ENCODE data around the gene MOCS2.

The MOCS2 gene

DNA sequence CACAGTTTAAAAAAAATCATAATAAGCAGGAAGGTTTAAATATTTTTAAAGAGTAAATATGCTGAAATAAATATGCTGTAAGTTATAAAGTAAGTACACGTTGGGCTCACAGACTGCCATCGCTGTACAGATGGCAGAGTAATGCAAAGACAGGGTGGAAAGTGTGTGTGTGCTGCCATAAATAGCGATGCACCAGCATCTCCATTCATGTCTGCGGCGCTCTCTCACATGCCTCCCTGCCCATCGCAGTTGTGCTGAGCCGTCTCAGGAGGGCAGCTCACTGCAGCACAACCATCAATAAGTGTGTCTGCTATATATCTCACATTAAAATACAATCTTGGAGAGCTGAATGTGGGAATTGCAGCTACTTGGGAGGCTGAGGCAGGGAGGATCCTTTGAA lies 14.3 kb downstream of the MOCS2 start:
- no peak for DNase-seq

DNA sequence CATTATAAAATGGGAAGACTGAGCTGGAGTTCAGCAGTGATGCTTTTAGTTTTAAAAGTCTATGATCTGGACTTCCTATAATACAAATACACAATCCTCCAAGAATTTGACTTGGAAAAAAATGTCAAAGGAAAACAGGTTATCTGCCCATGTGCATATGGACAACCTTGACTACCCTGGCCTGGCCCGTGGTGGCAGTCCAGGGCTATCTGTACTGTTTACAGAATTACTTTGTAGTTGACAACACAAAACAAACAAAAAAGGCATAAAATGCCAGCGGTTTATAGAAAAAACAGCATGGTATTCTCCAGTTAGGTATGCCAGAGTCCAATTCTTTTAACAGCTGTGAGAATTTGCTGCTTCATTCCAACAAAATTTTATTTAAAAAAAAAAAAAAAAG lies 17.3 kb downstream of the MOCS2 start:
- no peak for DNase-seq

DNA sequence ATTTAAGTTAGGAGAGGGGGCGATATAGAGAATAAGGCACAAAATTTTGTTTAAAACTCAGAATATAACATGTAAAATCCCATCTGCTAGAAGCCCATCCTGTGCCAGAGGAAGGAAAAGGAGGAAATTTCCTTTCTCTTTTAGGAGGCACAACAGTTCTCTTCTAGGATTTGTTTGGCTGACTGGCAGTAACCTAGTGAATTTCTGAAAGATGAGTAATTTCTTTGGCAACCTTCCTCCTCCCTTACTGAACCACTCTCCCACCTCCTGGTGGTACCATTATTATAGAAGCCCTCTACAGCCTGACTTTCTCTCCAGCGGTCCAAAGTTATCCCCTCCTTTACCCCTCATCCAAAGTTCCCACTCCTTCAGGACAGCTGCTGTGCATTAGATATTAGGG lies 18.3 kb downstream of the MOCS2 start:
- DNase-seq: no peak

DNA sequence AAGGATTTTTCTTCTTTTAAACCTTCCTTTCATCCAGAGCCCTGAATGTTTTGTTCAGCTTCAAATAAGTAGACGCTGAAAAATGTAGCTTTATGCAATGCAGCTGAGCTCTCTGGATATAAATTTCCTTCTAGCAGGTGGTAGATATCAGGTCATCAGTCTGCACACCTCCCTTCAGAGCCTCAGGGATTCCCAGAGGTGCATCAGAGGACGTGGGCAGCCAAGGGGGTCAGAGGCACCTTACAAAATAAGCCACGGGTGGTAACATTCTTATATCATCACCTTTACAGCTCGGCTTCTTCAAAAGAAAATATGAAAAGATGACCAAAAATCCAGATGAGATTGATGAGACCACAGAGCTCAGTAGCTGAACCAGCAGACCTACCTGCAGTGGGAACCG lies 19.3 kb downstream of the MOCS2 start:
- no peak for DNase-seq

DNA sequence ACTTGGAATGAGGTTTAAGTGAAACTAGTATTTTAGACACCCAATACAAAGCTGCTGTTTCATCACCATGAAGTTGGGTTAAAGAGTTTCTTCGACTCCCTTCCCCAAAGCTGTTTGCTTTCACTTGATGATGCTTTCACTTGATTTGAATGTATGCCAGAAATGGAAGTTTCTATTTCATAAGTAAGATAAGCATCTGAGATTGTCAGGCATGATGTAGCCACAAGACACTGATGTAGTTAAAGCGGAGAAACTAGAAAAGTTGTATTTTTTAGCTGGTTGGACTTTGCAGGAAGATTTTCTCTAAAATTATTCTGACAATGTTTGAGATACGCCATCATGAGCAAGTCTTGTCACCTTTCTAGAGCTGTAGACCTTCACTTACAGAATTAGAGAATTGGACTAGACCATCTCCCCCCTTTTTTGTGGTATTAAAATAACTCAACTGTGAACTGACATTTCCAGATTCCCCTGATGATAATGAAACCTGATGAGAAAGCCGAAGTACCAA lies 20.0 kb downstream of the MOCS2 start:
- no peak for DNase-seq

DNA sequence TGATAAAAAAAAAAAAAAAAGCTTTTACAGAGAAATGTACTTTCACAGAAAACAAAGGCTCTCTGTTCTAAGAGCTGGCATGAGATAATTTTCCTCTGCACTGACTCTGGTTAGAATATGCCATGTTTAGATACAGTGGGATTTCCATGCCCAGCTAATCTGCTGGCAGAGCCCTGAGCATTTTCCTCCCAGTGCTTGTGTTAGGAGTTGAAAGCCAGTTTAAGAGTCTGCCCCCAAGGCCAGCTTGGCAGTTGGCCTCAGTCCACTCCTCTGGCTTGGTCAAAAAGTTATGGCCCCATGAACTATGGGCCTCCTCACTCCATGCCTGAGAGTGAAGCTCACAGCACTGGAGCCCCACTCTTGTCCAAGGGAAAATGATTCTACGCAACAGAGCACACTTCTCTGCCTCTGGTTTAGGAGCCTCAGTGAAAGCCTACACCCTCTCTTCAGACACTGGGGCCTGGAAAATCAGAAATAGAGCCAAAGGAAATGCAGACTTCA lies 21.9 kb downstream of the MOCS2 start:
- peak in 50 of 56 donors; percentile 2 to 79 (median 36) for DNase-seq

DNA sequence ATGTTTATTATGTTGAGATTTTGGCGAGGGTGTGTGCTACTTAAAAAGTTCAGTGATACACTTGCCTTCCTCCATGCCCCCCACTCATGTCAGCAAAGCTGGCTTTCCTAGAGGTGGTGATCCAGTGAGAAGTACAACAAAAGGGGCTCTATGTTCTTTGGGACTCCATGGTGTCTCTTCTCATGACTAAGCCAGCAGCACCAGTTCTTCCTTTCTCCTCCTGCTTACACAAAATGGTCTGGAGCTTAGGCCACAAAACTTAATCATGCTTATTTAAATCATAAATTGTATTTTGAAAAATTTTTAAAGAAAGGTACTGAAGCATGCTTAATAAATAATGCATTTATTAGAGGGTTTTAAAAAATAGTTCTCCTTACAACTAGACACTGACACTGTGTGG lies 22.4 kb downstream of the MOCS2 start:
- peak in 5 of 56 donors; percentile 6 to 12 (median 10) for DNase-seq

DNA sequence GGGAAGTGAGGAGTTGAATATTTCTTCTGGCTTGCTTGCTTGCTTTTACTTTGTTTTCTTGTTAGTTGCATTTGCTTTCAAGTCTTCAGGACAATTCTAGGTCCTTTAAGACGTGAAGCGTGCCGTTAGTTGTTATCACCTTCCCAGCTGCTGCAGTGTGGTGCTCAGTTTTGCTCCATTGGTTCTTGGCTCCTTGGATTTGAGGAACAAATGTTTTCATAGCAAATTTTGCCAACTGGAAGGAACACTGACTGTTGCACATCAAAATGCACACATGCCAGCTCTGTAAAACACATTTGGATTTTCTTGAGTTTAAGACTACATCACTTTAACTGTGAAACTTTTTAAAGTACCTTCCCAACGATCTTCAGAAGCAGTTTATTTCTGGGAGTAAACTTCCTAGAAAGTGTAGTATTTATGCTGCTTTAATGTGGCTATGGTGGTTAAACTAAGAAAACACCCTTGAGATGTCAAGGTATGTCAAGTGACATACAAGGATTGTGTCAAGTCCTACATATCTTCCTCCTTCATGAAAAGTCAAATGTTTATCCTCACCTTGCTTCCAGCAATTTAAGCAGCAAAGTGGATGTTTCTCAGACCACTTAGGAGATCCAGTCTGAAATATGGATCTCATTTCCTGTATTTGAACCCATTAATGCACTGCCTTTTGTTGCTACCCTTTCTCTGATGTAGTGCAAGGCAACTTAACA lies 24.9 kb downstream of the MOCS2 start:
- DNase-seq: no peak

DNA sequence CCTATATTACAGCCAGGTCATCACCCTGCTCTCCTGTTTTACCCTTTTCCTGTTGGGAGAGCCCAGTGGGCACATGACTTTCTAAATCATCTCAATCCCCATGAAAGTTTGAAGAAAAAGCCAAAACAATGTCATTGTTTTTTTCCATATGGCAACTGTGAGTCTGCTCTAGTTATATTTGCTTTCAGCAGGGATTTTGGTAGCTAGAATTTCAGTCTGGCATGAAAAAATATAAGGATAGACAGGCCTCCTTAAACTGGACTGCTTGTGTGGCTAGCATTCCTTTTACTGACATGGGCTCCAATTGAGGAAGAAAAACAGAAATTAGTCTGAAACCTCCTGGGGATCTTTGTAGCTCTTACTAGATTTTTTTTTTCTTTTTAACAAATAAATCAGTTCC lies 25.6 kb downstream of the MOCS2 start:
- DNase-seq: no peak

DNA sequence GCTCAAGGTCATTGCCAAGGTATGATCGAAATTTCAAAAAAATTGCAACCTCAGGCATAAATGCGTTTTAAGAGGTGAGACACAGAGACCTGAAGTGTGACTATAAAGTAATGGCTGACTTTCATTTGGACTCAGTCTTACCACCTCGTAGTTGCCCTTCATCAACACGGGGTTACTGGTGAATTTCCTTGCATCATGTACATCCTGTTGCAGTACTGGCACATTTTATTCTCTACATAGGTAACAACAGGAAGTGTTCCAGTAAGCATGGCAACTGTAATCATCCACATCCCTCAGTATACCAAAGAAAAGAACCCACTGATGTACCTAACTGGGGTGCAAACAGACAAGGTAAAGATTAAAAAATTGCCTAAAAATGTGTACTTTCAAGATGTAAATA lies 29.3 kb downstream of the MOCS2 start:
- DNase-seq: no peak

DNA sequence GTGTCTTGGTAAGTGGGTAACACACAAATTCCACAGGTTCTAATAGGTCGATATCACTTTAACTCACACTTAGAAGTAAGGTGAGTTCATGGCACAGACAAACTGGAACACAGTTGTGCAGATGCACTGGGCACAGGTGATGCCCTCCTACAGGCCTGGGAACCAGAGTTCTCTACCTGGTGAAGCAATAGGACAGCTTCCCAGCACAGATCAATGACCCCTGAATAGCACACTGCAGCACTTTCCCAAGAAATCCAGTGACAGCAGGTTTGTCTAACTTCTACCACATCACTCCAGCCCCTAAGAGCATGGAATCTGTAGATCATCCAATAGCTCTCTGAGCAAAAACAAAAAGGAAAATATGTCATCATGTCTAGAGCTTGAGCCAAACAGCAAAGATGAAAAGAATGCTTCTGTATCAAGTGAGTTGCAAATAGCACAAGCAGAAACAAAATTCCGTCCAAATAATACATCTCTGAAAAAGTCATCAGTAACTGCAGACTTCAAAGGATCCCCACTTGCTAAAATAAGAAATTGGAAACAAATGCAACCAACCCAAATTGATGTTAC lies 33.5 kb downstream of the MOCS2 start:
- no peak for DNase-seq

DNA sequence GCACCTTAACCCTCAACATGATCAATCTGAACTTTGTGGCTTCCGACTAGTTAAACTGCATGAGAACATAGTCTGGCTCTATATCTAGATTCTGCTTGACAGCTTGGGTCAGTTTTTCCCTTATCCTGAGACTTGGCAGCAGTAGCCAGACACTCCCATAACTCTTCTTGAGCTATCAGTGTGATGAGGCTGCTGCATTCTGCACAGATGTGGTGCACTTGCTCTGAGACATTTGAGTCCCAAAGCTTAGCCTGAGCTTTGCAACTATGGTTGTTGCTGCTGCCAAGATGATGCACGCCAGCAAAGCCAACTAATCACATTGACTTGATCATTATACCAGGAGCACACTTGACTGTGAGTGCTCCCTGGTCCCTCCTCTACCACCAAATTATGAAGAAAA lies 36.2 kb downstream of the MOCS2 start:
- DNase-seq: no peak

DNA sequence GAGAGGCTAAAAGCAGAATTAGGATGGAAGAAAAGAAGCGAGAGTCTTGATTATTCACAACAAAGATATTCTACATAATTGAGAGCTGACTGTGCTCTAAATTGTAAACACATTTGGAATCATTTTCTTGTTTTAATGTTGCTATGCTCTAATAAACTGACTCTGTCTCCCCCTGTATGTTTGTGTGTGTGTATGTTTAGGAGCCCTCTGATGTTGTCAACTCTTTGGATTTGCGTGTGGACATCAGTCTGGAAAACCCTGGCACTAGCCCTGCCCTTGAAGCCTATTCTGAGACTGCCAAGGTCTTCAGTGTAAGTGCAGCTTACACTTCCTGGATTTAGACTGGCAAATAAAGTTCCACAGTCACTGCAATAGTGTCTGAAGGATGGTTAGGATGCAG lies 37.8 kb downstream of the MOCS2 start:
- no peak for DNase-seq

DNA sequence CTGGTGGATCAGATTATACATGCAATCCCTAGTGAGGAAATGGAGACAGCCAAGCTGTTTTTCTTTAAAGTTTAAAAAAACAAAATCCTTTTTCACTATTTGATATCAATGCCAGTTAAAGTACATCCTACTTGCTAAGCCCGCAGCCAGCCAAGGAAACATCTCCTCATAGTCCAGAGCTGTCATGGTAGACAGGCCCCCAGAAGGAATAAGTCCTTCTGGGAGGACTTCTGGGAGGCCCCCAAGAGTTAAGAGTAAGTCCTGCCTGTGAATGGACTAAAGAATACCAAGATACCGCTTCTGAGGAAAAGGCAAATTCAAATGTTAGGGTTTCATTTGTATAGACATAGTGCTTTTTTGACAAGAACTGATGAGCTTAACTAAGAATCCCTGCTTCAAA lies 38.3 kb downstream of the MOCS2 start:
- no peak for DNase-seq

DNA sequence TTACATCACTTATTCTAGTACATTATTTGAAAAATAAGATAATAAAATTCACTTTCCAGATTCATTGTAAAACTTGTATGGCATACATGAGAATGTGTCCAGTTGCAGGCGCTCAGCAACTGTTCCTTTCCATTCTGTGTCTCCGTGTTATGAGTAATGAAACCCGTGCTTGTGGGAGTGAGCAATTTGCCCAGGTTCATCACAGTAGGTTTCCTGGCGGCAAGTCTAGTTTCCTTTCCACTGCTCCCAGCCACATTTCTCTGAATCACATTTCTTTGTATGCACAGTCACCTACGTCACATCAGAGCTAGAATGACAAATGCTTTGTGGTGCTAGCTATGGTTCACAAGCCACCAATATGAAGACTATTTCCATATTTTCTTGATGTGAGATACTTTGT lies 39.9 kb downstream of the MOCS2 start:
- no peak for DNase-seq

DNA sequence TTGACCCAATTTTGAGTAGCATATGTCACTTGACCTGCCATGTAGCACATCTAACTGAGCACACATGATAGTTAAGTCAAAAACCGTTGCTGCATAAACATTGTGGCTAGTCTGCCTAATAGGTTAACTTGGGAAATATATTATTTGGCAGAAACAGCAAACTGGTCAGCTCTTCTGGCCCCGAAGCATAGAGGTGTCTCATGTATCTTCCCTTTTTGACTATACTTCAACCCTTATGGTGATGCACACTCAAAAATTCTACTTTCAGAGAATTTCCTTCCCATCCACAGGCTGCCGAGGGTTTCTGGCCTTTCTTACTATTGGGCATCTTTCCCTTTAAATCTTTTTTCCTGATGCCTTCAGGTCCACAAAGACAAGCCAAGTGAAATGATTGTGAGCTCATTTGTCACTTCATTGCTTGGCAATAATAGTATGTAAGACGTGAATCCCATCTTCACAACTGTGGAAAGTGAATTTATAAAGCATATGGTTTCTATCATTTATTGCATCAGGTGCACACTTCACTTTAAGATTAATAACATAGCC lies 41.2 kb downstream of the MOCS2 start:
- DNase-seq: no peak

DNA sequence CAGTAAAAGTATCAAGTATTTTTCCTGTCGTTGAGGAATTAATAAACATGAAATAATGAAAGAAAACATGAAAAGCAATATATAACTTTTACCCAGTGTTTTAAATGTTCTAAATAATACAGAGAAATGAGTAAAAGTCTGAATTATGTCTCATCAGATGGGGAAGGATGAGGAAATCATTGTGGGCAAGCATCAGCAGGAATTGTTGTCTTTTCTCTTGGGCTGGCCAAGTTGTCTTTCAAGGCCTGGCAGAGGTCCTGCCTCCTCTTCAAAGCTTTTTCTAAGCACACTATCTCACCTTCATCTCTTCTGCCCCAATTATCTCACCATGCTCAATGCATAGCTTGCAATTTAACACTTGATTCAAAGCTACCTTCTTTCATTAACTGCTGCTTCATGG lies 41.9 kb downstream of the MOCS2 start:
- DNase-seq: no peak

DNA sequence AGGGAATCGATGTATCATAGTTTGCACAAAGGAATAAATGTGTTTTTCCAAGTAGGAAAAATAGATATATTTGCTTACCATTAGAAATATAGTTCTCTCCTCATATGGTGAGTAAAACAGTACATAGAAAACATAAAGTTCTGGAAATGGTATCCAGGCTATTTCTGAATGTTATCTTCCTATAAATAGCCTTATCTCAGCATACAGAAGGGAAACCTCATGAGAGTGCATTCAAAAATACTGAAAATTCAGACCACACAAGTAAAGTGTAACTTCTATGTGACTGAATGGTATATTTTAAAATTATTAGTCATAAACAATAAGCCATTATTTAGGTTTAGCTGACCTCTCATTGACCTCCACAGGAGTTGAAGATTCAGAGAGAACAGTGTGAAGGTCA lies 43.5 kb downstream of the MOCS2 start:
- DNase-seq: no peak

DNA sequence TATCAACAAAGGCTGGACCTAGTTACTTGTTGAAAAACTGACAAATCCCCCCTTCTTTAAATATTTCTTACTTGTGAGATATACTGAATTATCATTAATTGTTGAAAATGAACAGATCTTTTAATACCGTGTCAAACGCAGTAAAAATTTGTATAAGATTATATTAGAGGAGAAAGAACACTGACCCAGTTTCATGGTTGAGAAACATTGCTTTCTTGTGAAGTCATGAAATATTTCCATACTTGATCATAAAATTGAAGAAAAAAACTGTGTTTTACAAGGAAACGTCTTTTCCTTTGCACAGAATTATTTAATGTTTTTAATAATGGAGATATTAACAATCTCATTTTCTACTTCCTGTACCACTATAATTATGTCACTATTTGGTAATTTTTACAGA lies 45.8 kb downstream of the MOCS2 start:
- DNase-seq: no peak

DNA sequence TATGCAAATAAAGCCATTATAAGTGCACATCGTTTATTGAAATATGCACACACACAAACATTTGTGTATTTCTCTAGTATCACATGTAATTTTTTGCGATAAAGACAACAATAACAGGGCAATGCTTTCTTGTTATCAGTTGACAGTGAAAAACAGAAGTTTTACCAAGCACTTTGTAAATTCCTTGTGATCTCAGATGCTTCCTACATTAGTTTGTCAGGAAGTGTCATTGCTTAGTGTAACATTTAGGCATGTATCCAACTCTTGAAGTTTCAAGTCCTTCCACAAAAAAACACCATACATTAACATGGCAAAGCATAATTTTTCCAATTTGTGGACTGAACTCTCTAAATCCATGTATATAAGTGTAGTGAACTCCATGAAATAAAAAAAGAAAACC lies 46.4 kb downstream of the MOCS2 start:
- DNase-seq: no peak

DNA sequence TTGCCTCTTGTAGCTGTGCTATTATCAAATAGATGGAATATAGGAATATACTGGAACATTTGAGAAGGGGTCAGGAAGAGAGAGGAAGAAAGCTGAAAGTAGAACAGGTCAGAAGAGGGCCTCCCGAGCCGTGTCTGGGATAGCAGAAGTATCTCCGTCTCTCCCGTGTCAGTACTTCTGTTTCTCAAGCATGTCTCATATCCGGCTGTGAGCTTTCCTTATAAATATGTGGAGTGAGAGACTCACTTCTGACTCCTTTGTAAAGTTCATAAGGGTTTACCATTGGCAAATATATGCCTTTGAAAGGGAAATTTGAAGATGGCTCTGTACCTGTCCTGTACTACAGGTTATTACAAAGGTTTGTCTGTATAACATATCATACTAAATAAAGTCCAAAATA lies 50.3 kb downstream of the MOCS2 start:
- no peak for DNase-seq

DNA sequence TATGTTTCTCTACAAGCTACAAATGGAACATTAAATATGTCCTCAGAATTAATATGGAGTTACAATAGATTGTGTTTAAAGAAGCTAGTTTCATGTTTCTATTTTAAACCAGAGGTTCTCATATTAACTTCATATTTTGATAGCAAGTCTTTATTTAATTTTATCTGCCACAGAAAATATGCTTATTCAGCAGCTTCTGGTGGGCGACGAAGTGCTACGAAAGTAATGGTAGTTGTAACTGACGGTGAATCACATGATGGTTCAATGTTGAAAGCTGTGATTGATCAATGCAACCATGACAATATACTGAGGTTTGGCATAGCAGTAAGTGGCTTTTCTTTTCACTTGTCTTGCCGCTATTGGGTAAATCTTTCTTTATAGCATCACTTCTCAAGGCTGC lies 54.2 kb downstream of the MOCS2 start:
- DNase-seq: no peak

DNA sequence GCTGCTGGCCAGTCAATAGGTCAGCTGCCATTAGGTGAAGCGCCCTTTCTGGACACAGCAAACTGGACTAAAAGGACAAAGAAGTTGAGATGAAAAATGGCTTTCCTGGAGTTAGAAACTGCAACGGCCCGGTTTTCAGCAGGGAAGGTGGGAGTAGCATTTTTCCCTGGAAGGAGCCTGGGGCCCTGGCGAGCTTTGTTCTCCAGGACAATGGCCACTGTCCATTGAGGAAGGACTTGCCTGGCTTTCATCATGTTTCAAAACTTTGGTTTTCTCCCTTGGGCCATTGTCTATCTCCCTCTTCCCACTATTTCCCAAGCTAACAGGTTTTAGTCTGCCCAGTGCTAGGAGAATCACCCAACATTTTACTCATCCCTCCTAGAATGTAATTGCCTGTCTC lies 56.2 kb downstream of the MOCS2 start:
- no peak for DNase-seq

Measured in amygdala (tissue), 56 donors.